GM18520 (cell line): Measurements from ENCODE around the gene GRIN2A.

ENCODE experiments used
- ATAC-seq: cut with Tn5 transposase; IDR thresholded peaks from one replicate; pipeline ENCODE4 v1.9.1; 2021; ENCODE audit not compliant: unreplicated experiment

Gene GRIN2A

DNA sequence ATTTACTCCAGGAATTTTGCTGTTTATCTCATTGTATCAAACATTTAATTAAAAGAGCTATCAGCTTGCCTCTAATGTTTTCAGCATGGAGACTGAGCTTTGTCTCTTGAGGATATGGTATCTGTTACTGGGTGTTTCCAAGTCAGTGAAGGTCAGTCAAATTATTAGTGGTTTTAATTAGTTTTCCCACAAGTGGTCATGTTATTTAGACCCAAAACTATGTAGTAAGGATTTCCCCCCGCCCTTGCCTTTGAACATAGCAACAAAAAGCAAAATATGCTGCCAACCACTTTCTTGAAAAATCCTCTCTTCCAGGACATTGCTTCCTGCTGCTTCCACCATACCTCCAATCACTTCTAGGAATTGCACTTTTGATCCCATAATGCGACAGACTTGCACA, 355.6 kb downstream of the GRIN2A start:
- no peak for ATAC-seq

DNA sequence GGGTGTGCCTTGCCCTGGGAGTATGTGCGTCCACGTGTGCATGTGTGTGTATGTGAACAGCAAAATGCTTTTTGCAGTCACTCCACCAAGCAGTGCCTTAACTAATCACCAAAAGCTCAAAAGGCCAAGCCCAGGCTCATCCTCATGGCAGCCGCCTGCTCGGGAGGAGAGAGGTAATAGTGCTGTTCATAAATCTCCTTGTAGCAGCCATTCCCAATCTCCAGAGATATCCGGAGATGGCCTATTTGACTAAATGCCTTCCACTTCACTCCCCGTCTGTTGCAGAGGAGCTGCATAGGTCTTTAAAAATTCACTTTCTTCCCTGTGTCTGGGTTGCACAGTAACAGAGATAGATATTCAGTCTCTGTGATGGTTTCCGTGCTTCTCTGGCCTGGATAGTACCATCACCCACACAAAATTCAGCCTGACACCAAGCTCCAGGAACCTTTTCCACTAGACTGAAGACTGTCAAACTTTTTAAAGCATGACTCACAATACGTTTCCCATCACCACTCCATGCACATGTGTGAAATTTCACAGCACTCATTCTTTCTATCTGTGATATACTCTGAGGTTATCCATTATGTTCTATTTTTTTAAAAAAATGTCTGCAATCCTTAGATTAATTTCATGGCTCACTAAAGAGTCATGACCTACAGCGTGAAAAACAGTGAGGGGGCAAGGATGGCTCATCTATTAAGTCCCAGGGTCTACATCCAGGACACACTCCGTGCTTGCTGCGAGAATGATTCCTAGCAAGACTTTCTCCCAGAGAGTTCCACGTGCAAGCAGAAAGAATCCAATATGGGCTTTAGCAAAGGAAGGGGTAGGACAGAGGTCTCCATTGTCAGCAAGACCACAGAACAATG, 357.8 kb downstream of the GRIN2A start:
- no peak for ATAC-seq

DNA sequence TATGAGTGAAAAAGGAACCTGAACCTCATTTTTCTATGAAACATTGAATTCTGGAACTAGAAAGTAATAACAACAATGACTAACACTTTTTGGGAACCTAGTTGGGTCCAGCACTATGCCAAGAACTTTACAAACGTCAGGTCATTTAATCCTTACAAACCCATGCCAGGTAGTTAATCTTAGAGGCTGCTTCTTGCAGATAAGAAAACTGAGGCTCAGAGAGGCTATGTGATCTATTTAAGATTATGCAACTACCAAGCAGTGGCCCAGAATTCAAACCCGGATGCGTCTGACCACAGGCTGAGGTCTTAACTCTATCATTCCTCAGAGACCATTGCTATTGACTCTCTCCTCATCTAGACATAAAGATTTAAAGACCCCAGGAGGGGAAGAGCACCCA, 358.7 kb downstream of the GRIN2A start:
- no peak for ATAC-seq

DNA sequence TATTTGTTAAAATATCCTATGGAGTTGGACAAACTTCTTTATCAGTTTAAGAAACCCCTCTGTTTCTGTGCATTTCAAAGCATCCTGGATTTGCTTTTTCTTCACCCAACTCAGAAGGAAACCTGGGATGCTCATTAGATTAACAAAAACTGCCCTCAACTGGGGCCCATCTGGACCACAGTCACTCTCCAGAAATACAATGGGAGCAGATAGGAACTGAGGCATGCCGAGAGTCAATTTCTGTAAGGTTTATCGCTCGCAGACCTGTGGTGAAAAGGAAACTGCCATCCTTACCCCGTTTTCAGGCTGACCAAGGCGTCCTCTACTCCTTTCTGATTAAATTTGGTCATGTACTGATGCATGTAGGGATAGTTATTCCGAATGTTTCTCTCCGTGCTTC, 360.3 kb downstream of the GRIN2A start:
- ATAC-seq, result no peak

DNA sequence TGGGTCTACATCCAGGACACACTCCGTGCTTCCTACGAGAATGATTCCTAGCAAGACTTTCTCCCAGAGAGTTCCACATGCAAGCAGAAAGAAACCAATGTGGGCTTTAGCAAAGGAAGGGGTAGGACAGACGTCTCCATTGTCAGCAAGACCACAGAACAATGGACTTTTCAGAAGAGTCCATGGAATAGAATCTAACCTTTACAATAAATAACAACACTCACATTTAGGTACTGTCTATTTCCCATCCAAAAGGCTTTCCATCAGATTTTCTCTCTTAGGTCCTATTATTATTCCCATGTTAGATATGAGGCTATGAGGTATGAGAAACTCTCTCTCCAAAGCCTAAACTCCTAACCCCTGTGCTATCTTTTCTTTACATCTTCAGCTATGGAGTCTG, 360.9 kb downstream of the GRIN2A start:
- ATAC-seq, result no peak

DNA sequence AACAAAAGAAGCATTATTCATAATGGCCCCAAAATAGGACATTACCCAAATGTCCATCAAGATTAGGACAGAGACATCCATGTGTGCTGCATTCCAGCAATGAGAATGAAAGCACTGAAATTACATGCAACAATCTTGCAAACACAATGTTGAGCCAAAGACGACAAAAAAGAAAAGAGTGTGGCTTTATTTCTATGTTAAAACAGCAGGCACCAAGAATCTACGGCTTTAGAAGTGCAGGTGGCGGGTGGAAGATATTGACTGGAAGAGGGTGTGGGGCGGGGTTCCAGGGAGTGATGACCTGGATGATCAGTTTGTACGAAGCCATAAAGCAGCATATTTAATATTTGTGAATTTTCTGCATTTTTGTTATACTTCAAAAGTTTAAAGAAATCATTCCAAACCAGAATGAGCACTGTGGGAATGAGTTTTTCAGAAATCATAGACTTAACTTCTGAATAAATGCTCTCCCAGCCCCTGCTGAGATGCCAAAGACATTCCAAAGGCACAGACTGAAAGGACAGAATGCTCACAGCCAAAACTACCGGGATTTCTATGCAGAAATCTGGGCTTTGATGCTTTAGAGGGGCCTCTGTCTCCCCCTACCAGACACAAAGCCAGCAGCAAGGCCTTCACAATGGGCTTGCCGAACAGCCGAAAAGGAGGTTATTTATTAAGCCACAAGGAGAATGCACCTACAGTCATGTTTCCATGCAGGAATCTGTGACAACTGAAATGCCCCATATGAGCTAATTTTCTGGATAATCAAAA, 361.6 kb downstream of the GRIN2A start:
- no peak for ATAC-seq

DNA sequence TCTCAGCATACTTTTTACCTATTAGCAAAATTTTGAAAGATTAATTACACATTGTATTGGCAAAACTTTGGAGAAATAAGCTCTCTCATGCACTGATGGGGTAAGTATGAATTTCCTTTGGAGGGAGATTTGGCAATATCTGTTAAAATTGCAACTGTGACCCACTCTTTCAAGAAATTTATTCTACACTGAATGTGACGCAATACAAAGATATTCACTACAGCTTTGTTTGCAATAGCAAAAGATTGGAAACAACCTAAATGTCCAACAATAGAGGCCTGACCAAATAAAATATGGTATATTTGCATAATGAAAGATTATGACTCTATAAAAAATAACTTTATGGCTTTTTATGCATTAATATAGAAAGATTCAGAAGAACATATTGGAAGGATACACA, 363.5 kb downstream of the GRIN2A start:
- ATAC-seq, result no peak

DNA sequence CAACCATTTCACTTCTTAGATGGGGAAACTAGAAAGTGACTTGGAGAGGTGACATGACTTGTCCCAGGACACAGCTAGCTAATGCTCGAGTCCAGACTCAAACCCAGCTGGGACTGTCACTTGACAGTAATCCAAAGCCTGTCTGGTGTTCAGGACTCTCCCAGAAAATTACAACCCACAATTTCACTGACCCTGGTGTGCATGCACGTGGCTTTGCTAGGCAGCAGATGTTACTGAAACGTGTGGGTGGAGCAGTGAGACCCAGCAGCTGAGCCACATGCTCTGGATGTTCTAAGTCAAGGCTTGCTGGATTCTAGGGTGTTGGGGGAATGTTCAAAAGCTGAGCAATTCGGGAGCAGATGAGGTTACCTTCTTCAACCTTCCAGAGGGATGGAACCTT, 364.6 kb downstream of the GRIN2A start:
- no peak for ATAC-seq

DNA sequence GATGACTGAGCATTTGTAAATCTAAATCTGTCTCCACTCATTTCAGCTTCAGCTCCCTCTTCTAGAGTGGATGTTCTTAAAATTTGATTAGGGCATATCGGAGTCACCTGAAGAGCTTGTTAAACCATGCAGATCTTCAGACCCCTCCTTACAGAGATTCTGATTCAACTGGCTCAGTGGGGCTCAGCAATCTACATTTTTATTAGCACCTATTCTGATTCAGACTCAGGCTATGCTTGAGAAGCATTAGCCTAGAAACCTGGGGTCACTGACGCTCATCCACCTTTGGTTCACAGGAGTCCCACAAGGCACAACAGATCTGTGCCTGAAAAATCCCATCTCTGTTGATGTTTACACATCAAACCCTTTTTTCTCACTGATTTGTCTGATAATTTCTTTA, 365.6 kb downstream of the GRIN2A start:
- ATAC-seq, result no peak

DNA sequence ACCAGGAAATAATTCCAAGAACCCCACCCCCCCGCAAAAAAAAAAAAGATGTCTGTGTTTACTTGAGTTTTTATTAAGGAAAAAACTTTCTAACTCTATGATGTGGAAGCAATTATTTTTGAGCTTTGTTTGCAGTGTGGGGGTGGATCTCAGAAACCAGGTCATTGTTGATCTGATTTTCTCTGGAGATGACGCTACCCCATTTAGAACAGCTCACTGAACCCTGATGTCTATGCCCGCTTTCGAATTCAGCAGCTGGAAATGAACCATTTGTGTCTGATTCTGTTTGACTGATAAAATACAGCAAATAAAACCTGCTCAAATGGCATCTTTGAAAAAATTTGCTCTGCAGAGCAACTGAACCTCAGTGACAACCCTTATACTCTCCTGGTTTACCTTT, 368.6 kb downstream of the GRIN2A start:
- ATAC-seq, result no peak

DNA sequence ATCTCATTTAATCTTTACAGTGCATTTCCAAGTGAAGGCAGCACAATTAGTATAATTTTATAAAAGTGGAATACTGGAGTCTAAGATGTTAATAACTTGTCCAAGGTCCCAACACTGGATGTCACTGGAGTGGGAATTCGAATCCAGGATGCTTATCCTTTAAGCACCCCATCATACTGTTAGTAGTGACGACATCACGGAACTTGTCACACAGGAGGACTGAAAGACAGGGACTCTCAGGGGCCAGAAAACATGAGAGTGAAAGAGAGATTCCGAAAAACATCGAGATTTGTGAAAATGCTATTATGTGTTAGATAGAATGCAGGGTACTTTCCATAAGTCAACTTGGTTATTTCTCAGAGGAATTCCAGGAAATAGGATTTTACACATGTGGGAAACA, 374.0 kb downstream of the GRIN2A start:
- ATAC-seq, result no peak

DNA sequence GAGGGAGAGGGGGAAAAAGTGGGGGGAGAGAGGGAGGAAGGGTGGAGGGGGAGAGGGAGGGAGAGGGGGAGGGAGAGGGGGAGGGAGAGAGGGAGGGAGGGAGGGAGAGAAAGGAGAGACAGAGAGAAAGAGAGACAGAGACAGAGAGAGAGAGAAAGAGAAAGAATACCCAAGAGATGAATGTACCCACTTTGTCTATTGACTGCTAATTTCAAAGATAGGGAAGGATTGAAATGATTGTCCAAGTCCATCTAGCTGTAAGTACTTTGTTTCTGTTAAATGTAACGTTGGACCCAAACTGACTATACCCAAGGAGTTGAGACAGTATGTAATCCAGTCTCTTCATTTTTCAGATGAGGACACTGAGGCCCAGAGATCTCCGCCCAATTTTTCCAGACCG, 374.9 kb downstream of the GRIN2A start:
- no peak for ATAC-seq

DNA sequence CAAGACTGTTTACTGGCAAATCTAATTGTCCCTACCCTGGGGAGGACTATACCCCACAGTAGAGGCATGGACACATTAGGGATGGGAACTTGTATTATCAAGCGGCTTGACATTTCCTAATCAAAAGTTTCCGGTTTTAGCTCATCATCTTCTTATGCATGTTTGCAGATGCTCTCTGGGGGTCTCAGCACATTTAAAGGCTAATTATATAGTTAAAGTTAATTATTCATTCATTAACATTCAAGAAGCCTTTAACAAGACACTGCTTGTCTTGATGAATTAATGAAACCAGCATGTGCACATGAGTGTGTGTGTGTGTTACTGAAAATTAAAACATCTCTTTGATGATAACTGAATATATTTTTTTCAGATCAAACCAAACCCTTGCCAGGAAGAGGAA, 377.1 kb downstream of the GRIN2A start:
- no peak for ATAC-seq

DNA sequence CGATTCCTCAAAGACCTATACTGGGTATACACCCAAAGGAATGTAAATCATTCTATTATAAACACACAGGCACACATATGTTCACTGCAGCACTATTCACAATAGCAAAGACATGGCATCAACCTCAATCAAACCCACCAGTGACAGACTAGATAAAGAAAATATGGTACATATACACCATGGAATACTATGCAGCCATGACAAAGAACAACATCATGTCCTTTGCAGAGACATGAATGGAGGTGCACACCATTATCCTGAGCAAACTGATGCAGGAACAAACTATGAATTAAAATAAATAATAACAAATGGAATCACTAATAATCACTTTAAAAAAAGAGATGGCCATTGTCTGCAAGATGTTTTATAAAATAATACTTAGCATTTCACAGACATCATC, 380.1 kb downstream of the GRIN2A start:
- no peak for ATAC-seq

DNA sequence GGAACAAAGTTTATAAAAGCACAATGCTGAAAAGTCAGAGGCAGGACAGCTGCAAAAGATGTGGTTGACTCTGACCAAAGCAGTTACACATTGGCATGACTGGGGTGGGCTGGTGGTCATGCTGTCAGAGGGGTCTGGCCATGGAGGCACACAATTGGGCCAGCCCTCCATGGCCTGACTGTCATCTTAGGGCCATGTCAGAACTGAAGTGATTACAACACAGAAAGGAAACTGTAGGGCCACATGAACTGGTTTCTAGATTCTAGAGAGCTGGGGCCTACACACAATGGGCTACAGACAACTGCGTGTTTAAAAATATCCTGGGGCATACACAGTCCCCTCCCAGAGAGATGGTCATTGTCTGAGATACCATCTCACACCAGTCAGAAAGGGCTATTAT, 380.6 kb downstream of the GRIN2A start:
- ATAC-seq, result no peak

DNA sequence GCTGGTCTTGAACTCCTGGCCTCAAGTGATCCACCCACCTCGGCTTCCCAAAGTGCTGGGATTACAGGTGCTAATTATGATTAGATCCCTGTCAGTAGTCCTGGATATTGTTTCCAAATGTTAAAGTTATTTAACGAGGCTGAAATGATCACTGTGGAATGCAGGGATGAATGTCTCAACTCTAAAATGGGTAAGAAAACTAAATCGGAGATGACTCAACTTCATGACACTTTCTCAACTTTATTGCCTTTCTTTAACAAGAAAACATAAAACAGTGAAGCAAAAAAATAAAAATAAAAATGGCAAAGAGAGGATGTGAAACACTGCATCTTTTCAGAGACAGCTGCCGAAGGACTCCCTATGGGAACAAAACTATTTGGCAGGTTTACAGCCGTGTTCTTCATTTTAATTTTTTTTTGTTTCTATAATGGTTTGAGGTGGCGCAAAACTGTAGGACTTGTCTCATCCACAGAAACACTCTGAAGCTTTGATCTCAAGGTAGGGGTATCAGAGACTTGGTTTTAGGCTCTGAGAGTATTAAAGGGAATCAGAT, 382.0 kb downstream of the GRIN2A start:
- no peak for ATAC-seq

DNA sequence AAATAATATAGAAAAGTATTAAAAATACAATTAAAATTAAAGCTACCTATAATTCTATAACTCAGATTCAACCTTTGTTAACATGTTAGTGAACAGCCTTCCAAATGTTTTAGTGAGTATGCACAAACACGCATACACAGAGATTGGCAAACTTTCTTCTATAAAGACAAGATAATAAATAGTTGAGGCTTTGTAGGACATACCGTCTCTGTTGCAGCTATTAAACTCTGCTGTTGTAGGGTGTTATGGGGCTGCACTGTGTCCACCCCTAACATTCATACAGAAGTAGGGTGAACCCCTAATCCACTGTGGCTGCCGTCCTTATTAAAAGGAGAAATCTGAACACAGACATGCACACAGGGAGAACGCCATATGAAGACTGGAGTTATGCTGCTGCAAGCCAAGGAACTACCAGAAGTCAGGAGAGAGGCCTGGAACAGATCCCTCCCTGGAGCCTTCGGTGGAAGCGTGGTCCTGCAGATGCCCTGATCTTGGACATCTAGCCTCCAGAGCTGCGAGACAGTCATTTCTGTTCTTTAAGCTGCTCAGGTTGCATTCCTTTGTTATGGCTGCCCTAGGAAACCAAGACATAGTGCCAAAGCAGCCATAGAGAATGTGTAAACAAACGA, 383.2 kb downstream of the GRIN2A start:
- no peak for ATAC-seq

DNA sequence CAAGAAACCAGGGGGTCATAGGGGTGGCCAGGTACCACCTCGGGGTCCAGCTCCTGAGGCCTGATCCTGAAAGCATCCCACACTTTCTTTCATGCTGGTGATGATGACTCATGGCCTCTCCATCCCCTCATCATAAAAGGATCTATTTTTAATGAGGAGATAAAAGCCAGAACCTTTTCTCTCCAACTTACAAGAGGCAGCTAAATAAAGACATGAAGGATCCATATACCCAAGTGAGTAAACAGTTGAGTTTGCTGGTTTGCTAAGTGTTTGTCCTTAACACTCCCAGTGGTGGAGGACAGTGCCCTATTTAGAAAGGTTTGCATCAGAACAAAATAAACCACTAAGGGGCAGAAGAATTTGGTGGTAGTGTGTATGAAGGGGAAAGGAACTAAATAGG, 383.8 kb downstream of the GRIN2A start:
- no peak for ATAC-seq

DNA sequence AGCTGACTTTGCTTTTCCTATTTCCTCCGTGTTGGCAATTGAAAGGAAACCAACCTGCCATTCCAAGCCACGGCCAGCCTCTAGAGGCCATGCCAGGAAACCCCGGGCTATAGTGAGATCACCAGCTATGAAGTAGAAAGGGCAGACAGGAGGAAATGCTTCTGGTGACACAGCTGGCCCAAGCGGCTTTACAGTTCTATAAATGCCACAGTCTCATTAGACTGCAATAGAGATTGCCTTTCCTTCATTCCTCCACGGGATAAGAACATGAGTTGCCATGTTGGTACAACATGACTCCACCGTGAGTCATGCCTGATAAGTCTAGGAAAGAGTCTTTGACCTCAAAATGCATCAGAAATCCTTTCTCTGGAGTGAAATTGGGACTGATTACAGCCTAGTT, 384.9 kb downstream of the GRIN2A start:
- no peak for ATAC-seq

DNA sequence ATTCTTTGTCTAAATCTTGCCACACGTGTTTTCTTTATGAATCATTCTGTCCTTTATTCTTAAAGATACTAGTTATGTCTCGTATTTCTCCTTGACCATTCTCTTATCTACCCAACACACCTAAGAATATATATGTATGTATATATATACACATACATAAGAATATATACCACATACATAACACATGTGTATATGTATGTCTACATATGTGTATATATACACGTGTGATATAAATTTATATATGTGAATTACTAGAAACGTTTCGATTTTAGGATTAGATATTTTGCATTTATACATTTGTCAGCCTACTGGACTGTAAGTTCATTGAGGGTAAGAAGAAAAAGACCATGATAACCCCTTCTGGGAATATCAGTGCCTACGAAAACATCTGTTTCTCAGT, 388.6 kb downstream of the GRIN2A start:
- no peak for ATAC-seq

DNA sequence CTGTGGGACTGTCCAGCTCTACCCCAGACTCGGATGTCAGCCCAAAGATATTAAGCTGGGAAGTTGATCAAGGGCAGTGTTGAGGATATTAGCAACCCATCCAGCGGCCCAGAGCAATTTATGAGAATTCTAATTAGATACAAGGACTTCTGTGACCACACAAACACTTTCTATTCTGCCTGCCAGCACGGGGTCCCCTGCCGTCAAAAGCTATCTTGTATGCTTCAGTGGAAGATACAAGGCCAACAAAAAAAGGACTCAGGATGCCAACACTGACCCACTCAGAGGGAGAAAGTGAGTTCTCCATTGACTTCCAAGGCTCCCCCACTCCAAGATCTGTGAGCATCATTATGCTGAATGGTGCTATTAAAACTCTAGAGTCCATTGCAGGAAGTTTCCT, 390.7 kb downstream of the GRIN2A start:
- ATAC-seq, result no peak

DNA sequence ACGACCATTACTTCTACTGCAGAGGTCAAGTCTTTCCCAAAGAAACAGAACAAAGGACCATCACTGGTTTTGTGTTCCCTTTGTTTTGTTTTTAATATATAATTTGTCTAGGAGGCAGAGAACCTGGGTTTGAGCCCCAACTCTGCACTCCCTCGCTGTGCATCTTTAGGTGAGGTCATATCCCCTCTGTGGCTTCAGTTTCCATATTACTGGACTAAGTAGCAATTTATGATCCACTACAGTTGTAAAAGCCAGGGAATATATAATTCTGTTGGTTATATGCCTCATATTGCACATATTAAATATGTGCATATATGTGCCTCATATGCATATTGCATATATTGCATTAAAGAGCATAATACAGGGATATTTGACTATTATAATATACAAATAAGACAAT, 392.0 kb downstream of the GRIN2A start:
- ATAC-seq, result no peak
